Smooth muscle cell (in vitro differentiated cells): ENCODE results near the gene AQP12A. TPM values are rescaled to one million over a fixed set of nuclear protein-coding genes. Genes with fewer than 3 reads are reported as not detected.

Experiments
- DNase-seq: peaks from one replicate; lab custom pipeline; 2025; ENCODE audit not compliant: unreplicated experiment; lab: John Stamatoyannopoulos, UW
- H2AFZ ChIP-seq: fragments of 200-600 bp; sonication (generic); 2 replicates; pipeline ENCODE4 v1.6.0; 2016; ENCODE audit warnings: antibody characterized with exemption, low read depth, mild to moderate bottlenecking
- H3F3A ChIP-seq: fragments of 200-600 bp; sonication (generic); 2 replicates; pipeline ENCODE4 v1.6.0; 2017; ENCODE audit warnings: antibody characterized with exemption, low read depth
- H3K27ac ChIP-seq: fragments of 200-600 bp; sonication (generic); 2 replicates; pipeline ENCODE4 v1.5.1; 2016; ENCODE audit warnings: low read depth, mild to moderate bottlenecking
- H3K27me3 ChIP-seq: fragments of 200-600 bp; sonication (generic); 2 replicates; pipeline ENCODE4 v1.6.1; 2016; ENCODE audit warnings: low read depth, mild to moderate bottlenecking
- H3K36me3 ChIP-seq: fragments of 200-600 bp; sonication (generic); 2 replicates; pipeline ENCODE4 v1.5.1; 2016; ENCODE audit warnings: low read depth
- H3K4me1 ChIP-seq: fragments of 200-600 bp; sonication (generic); 2 replicates; pipeline ENCODE4 v1.5.1; 2016; ENCODE audit warnings: low read depth
- H3K4me2 ChIP-seq: fragments of 200-600 bp; sonication (generic); 2 replicates; pipeline ENCODE4 v1.6.0; 2016; ENCODE audit warnings: mild to moderate bottlenecking
- H3K4me3 ChIP-seq: fragments of 200-600 bp; sonication (generic); 2 replicates; pipeline ENCODE4 v1.5.1; 2016; ENCODE audit warnings: mild to moderate bottlenecking
- H3K79me2 ChIP-seq: fragments of 200-600 bp; sonication (generic); 2 replicates; pipeline ENCODE4 v1.6.0; 2016; ENCODE audit warnings: low read depth, mild to moderate bottlenecking
- H3K9ac ChIP-seq: fragments of 200-600 bp; sonication (generic); 2 replicates; pipeline ENCODE4 v1.6.0; 2016; ENCODE audit warnings: low read depth
- H3K9me3 ChIP-seq: fragments of 200-600 bp; sonication (generic); replicated peaks from 2 replicates; pipeline ENCODE4 v1.5.1; 2016; ENCODE audit warnings: low read depth
- H4K20me1 ChIP-seq: fragments of 200-600 bp; sonication (generic); 2 replicates; pipeline ENCODE4 v1.6.0; 2016; ENCODE audit warnings: low read depth
- WGBS: methylation state at CpG from one replicate; pipeline ENCODE4 v1.1.7; 2016; ENCODE audit warnings: low lambda C conversion rate; 5-methylcytosine and 5-hydroxymethylcytosine counted together
- polyA plus RNA-seq: library from polyadenylated mRNA; unstranded; fragments of >200 nt; fragmentation: Nextera tagmentation; extraction: Ambion mirVana; gene quantifications from 2 replicates; pipeline ENCODE4 v1.2.1, GENCODE V29; 2016
- total RNA-seq: library from RNA; depleted of rRNA; stranded (reverse); fragments of >200 nt; gene quantifications from 2 replicates; pipeline ENCODE4 v1.2.3, GENCODE V29; 2014
- TF ChIP-seq, protein P1 (sequence below): fragments of 200-600 bp; sonication (generic); IDR thresholded peaks from 2 replicates; pipeline ENCODE4 v1.5.1; 2017; ENCODE audit warnings: borderline replicate concordance, mild to moderate bottlenecking, antibody characterized with exemption; ENCODE audit not compliant: insufficient read depth, poor library complexity, severe bottlenecking

AQP12A gene
- total and polyA plus RNA-seq, 2 experiments from 2014 or later: not detected

- H3K27ac ChIP-seq: no peak overlapping the region
- H3K27me3 ChIP-seq: no peaks in the 10 kb centered on the region
- TF ChIP-seq, protein P1, sequence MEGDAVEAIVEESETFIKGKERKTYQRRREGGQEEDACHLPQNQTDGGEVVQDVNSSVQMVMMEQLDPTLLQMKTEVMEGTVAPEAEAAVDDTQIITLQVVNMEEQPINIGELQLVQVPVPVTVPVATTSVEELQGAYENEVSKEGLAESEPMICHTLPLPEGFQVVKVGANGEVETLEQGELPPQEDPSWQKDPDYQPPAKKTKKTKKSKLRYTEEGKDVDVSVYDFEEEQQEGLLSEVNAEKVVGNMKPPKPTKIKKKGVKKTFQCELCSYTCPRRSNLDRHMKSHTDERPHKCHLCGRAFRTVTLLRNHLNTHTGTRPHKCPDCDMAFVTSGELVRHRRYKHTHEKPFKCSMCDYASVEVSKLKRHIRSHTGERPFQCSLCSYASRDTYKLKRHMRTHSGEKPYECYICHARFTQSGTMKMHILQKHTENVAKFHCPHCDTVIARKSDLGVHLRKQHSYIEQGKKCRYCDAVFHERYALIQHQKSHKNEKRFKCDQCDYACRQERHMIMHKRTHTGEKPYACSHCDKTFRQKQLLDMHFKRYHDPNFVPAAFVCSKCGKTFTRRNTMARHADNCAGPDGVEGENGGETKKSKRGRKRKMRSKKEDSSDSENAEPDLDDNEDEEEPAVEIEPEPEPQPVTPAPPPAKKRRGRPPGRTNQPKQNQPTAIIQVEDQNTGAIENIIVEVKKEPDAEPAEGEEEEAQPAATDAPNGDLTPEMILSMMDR: no peak
- H3K9me3 ChIP-seq: no peaks in the 10 kb centered on the region
- H3F3A ChIP-seq: no peaks in the 10 kb centered on the region
- H3K4me3 ChIP-seq: no peak overlapping the region
- no peak overlapping the region for H2AFZ ChIP-seq
- DNase-seq: no peak
- H3K36me3 ChIP-seq: no peaks in the 10 kb centered on the region
- H3K9ac ChIP-seq: no peak overlapping the region
- H3K79me2 ChIP-seq: no peaks in the 10 kb centered on the region
- H3K4me2 ChIP-seq: no peak overlapping the region
- WGBS: 94% methylated on average over 23 of the region's 23 CpGs
- no peaks in the 10 kb centered on the region for H3K4me1 ChIP-seq
- H4K20me1 ChIP-seq: no peaks in the 10 kb centered on the region
These were observed 24.6 kb downstream of the AQP12A start for GRCh38 chr2:240716130-240716798.

- H3K79me2 ChIP-seq: no peaks in the 10 kb centered on the region
- TF ChIP-seq, protein P1: no peak
- no peaks in the 10 kb centered on the region for H3K9me3 ChIP-seq
- no peak overlapping the region for H3K4me3 ChIP-seq
- H3K4me1 ChIP-seq: no peaks in the 10 kb centered on the region
- no peaks in the 10 kb centered on the region for H3F3A ChIP-seq
- H3K9ac ChIP-seq: no peak overlapping the region
- no peak overlapping the region for H3K27ac ChIP-seq
- 91% methylated on average over 18 of the region's 18 CpGs for WGBS
- no peak overlapping the region for H3K4me2 ChIP-seq
- no peaks in the 10 kb centered on the region for H3K36me3 ChIP-seq
- H2AFZ ChIP-seq: no peak overlapping the region
- H3K27me3 ChIP-seq: no peaks in the 10 kb centered on the region
- H4K20me1 ChIP-seq: no peaks in the 10 kb centered on the region
- DNase-seq: no peak
These were observed 25.5 kb downstream of the AQP12A start for GRCh38 chr2:240717181-240717641.

- H3F3A ChIP-seq: no peaks in the 10 kb centered on the region
- 91% methylated on average over 31 of the region's 31 CpGs for WGBS
- H4K20me1 ChIP-seq: no peaks in the 10 kb centered on the region
- H3K4me2 ChIP-seq: no peak overlapping the region
- no peak overlapping the region for H3K27ac ChIP-seq
- H3K36me3 ChIP-seq: no peaks in the 10 kb centered on the region
- no peak overlapping the region for H2AFZ ChIP-seq
- H3K4me1 ChIP-seq: no peaks in the 10 kb centered on the region
- H3K4me3 ChIP-seq: no peak overlapping the region
- no peaks in the 10 kb centered on the region for H3K79me2 ChIP-seq
- no peaks in the 10 kb centered on the region for H3K27me3 ChIP-seq
- H3K9me3 ChIP-seq: no peaks in the 10 kb centered on the region
- DNase-seq: no peak
- no peak overlapping the region for H3K9ac ChIP-seq
- TF ChIP-seq, protein P1: no peak
These were observed 26.3 kb downstream of the AQP12A start for GRCh38 chr2:240717681-240718581.
